A673 (cell line): ENCODE results near the gene OR7A5. TPM values are rescaled to one million over a fixed set of nuclear protein-coding genes. Genes with fewer than 3 reads are reported as not detected.
"Not testable (repeated sequence)": the region's sequence is repeated elsewhere in the genome, so short reads cannot be mapped to it uniquely, and the experiment has no call there.

ENCODE experiments used
- BruUV-seq: library from RNA; stranded (reverse); fragments of 400-500 nt; replicated peaks from 2 replicates; lab custom pipeline; 2021; lab: Mats Ljungman, UMichigan
- CTCF ChIA-PET: fragments of 300-600 bp; sonication (Branson Sonifier 250); formaldehyde crosslinking; loops from one replicate; lab custom pipeline; 2022; ENCODE audit warnings: antibody characterized with exemption; lab: Charles Lee
- POLR2A ChIA-PET: fragments of 300-600 bp; sonication (Branson Sonifier 250); formaldehyde crosslinking; loops from one replicate; lab custom pipeline; 2022; ENCODE audit warnings: antibody characterized with exemption; ENCODE audit not compliant: low non-redundant PET; lab: Charles Lee
- DNase-seq: peaks from one replicate; pipeline ENCODE4 v3.0.0-alpha.2; 2015; ENCODE audit warnings: low spot score
- H3K27ac ChIP-seq: fragments of 200-600 bp; sonication (generic); 2 replicates; pipeline ENCODE4 v1.5.1; 2016; ENCODE audit warnings: mixed run types, low read depth, mild to moderate bottlenecking, mixed read lengths, antibody characterized with exemption, low read length; ENCODE audit not compliant: poor library complexity, severe bottlenecking
- H3K27me3 ChIP-seq: fragments of 200-600 bp; sonication (generic); replicated peaks from 2 replicates; pipeline ENCODE4 v1.6.1; 2017; ENCODE audit warnings: mixed run types, low read depth, mild to moderate bottlenecking, mixed read lengths, antibody characterized with exemption, low read length; ENCODE audit not compliant: insufficient read depth, poor library complexity
- H3K36me3 ChIP-seq: fragments of 200-600 bp; sonication (generic); 2 replicates; pipeline ENCODE4 v1.6.1; 2016; ENCODE audit warnings: mixed run types, mild to moderate bottlenecking, mixed read lengths, antibody characterized with exemption, low read length; ENCODE audit not compliant: insufficient read depth, poor library complexity, severe bottlenecking
- H3K4me1 ChIP-seq: fragments of 200-600 bp; sonication (generic); 2 replicates; pipeline ENCODE4 v1.6.1; 2017; ENCODE audit warnings: mixed run types, mild to moderate bottlenecking, mixed read lengths, antibody characterized with exemption, low read length; ENCODE audit not compliant: insufficient read depth, poor library complexity, severe bottlenecking
- H3K4me3 ChIP-seq: fragments of 200-600 bp; sonication (generic); 2 replicates; pipeline ENCODE4 v1.5.1; 2016; ENCODE audit warnings: low read depth, mixed run types, mild to moderate bottlenecking, mixed read lengths, low read length; ENCODE audit not compliant: poor library complexity, severe bottlenecking
- H3K9me3 ChIP-seq: fragments of 200-600 bp; sonication (generic); 2 replicates; pipeline ENCODE4 v1.6.1; 2016; ENCODE audit warnings: mixed run types, low read depth, mild to moderate bottlenecking, mixed read lengths, antibody characterized with exemption, low read length; ENCODE audit not compliant: poor library complexity, severe bottlenecking
- CTCF ChIP-seq: fragments of 300-800, 200-600 bp; sonication (generic); conservative IDR thresholded peaks from 2 replicates; pipeline ENCODE4 v1.5.1; 2017; ENCODE audit warnings: low read depth, mild to moderate bottlenecking, antibody characterized with exemption, low read length, moderate library complexity, mixed read lengths
- EZH2 ChIP-seq: fragments of 200-600 bp; sonication (generic); IDR thresholded peaks from 2 replicates; pipeline ENCODE4 v1.6.1; 2017; ENCODE audit warnings: borderline replicate concordance, low read depth, mild to moderate bottlenecking, mixed read lengths, antibody characterized with exemption, low read length; ENCODE audit not compliant: poor library complexity, severe bottlenecking
- intact Hi-C: fragments of 100-400 bp; cut with micrococcal nuclease; formaldehyde crosslinking; loops from one replicate; pipeline ENCODE4 v1.10.0; 2022; ENCODE audit not compliant: unreplicated experiment
- total RNA-seq: library from RNA; stranded (reverse); gene quantifications from 2 replicates; pipeline ENCODE4 v1.2.3, GENCODE V29; 2021

Gene OR7A5
- total RNA-seq, 1 experiment from 2014 or later = not detected

DNA sequence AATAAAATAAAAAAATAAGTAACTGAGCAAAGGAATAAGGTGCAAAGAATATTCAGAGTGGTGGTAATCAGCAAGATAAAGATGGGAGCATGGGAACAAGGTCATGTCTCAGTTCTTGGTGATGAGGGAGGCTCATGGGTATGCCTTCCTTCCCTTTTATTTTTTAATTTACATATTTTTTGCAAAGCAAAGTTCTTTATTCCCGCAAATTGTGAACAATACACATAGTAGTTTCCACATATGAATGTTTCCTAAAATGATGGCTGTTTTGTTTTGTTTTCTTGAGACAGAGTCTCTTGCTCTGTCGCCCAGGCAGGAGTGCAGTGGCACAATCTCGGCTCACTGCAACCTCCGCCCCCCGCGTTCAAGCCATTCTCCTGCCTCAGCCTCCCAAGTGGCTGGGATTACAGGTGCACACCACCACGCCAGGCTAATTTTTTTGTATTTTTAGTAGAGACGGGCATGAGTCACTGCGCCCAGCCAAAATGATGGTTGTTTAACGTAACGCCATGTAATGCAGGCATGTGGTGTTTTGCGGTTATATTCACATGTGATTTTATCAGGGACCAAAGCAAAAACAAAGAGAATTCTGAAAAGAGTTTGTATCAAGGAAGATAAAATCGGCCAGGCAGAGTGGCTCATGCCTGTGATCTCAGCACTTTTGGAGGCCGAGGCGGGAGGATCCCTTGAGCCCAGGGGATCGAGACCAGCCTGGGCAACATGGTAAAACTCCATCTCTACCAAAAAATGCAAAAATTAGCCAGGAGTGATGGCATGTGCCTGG is 52.2 kb downstream of the OR7A5 start:
- intact Hi-C loops = loop anchor here (10.0 kb wide), 1 partner anchor 208 kb away; the partner anchor contains the start of gene NDUFB7
- DNase-seq = no peak

DNA sequence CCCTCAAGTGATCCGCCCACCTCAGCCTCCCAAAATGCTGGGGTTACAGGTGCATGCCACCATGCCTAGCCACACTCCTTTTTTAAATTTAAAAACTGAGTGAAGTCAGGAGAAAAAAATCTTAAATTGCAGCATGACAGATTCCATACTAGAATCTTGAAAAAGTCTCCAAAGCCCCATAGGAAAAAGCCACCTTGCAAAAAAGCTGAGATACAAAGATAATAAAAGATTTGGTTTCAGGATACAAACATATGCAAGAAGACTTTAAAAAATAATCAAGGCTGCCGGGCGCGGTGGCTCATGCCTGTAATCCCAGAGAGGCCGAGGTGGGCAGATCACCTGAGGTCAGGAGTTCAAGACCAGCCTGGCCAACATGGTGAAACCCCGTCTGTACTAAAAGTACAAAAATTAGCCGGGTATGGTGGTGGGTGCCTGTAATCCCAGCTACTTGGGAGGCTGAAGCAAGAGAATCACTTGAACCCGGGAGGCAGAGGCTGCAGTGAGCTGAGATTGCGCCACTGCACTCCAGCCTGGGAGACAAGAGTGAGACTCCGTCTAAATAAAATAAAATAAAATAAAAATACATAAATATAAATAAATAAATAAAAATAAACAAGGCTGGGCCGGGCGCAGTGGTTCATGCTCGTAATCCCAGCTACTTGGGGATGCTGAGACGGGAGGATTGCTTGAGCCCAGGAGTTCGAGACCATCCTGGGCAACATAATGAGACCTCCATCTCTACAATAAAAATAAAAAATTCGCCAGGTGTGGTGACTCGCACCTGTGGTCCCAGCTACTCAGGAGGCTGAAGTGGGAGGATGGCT is 53.1 kb downstream of the OR7A5 start:
- H3K27ac ChIP-seq, H3K36me3 ChIP-seq, H3K4me1 ChIP-seq, POLR2A ChIA-PET, BruUV-seq, H3K27me3 ChIP-seq, DNase-seq, H3K9me3 ChIP-seq, CTCF ChIA-PET, H3K4me3 ChIP-seq: not testable (repeated sequence)
- intact Hi-C loops = loop anchor here (10.0 kb wide), 1 partner anchor 207 kb away; the partner anchor contains the start of gene NDUFB7

More for the DNA sequence above, 52.2 kb downstream of the OR7A5 start:
- no peak for TF ChIP-seq CTCF
- TF ChIP-seq EZH2 = no peak
- Histone ChIP-seq H3K27me3 (no peaks in the 10 kb centered on the region), H3K9me3 (no peaks in the 10 kb centered on the region), H3K36me3 (no peaks in the 10 kb centered on the region), H3K4me3 (no peak overlapping the region), H3K4me1 (no peaks in the 10 kb centered on the region), H3K27ac (no peak overlapping the region)
- ChIA-PET CTCF (no interaction called here), POLR2A (no interaction called here)
- BruUV-seq = no TSS peak

- H3K27ac ChIP-seq, H3K27me3 ChIP-seq, BruUV-seq, H3K4me1 ChIP-seq, H3K4me3 ChIP-seq, DNase-seq, H3K9me3 ChIP-seq, POLR2A ChIA-PET, H3K36me3 ChIP-seq: not testable (repeated sequence)
- CTCF ChIA-PET = interaction anchor here (0.7 kb wide), 1 partner anchor 495 kb away, joined by 6 read pairs; no protein-coding TSS in a partner anchor
- intact Hi-C loops = loop anchor here (10.0 kb wide), 1 partner anchor 206 kb away; the partner anchor contains the start of gene NDUFB7
These were observed 54.3 kb downstream of the OR7A5 start for GRCh38 chr19:14780622-14781225.

GRCh38 chr19:14779151-14779550 is 55.8 kb downstream of the OR7A5 start:
- no peaks in the 10 kb centered on the region for H3K4me1 ChIP-seq
- no peaks in the 10 kb centered on the region for H3K9me3 ChIP-seq
- no peaks in the 10 kb centered on the region for H3K36me3 ChIP-seq
- DNase-seq = no peak
- H3K4me3 ChIP-seq = no peak overlapping the region
- ChIA-PET CTCF (no interaction called here), POLR2A (interaction anchor here (0.7 kb wide), 1 partner anchor 9 kb away, joined by 3 read pairs; no protein-coding TSS in a partner anchor)
- BruUV-seq = no TSS peak
- TF ChIP-seq CTCF = no peak
- no peak for TF ChIP-seq EZH2
- intact Hi-C loops = no loop called here
- no peak overlapping the region for H3K27ac ChIP-seq
- peaks cover 4% of the 10 kb centered on the region for H3K27me3 ChIP-seq

DNA sequence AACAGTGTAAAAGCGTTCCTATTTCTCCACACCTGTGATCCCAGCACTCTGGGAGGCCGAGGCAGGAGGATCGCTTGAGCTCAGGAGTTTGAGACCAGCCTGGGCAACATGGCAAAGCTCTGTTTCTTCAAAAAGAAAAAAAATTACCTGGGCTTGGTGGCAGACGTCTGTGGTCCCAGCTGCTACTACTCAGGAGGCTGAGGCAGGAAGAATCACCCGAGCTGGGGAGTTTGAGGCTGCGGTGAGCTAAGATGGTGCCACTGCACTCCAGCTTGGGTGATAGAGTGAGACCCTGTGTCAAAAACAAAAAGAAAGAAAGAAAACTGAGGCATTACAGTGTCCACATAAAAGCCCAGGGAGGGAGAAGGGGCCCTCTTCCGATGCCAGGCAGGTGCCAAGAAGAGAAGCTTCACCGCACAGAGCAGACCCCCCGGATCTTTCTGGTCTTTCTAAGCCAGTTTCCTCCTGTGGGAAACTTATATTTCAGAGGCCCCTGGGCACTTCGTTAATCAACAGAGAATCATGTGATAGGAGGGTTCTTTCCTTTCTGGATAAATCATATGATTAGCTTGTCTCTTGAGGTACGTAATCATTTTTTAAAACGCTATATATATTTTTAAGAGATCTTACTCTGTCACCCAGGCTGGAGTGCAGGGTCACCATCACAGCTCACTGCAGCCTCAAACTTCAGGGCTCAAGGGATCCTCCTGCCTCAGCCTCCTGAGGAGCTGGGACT is 56.7 kb downstream of the OR7A5 start, which contains the start of gene ADGRE2:
Gene ADGRE2 (minus strand): TSS at position 451 of the 736 bp plus-strand sequence. CDS start 1,804 bp downstream, outside the sequence.
- BruUV-seq, H3K27me3 ChIP-seq, CTCF ChIA-PET: not testable (repeated sequence)

More for the DNA sequence above, 56.7 kb downstream of the OR7A5 start, which contains the start of gene ADGRE2:
- H3K9me3 ChIP-seq, H3K27ac ChIP-seq, H3K36me3 ChIP-seq, intact Hi-C loops, H3K4me3 ChIP-seq, DNase-seq, H3K4me1 ChIP-seq: not testable (repeated sequence)
- POLR2A ChIA-PET = interaction anchor here (0.7 kb wide), 1 partner anchor 8 kb away, joined by 3 read pairs; no protein-coding TSS in a partner anchor
